Suppressor macrophage (primary cell): ENCODE results near the gene MSI1.

Experiments
- DNase-seq, 4 experiments: peaks; one replicate each; pipeline ENCODE4 v3.0.0-alpha.2; 2020 to 2022

The MSI1 gene

GRCh38 chr12:120376934-120377572, 8.1 kb upstream of the MSI1 start:
- no peak for DNase-seq

- no peak for DNase-seq
Measured at GRCh38 chr12:120376416-120376815, 7.5 kb upstream of the MSI1 start.

- DNase-seq = no peak
Measured at GRCh38 chr12:120376009-120376408, 7.0 kb upstream of the MSI1 start.

- DNase-seq = no peak
Measured at GRCh38 chr12:120373683-120374082, 4.7 kb upstream of the MSI1 start.

DNA sequence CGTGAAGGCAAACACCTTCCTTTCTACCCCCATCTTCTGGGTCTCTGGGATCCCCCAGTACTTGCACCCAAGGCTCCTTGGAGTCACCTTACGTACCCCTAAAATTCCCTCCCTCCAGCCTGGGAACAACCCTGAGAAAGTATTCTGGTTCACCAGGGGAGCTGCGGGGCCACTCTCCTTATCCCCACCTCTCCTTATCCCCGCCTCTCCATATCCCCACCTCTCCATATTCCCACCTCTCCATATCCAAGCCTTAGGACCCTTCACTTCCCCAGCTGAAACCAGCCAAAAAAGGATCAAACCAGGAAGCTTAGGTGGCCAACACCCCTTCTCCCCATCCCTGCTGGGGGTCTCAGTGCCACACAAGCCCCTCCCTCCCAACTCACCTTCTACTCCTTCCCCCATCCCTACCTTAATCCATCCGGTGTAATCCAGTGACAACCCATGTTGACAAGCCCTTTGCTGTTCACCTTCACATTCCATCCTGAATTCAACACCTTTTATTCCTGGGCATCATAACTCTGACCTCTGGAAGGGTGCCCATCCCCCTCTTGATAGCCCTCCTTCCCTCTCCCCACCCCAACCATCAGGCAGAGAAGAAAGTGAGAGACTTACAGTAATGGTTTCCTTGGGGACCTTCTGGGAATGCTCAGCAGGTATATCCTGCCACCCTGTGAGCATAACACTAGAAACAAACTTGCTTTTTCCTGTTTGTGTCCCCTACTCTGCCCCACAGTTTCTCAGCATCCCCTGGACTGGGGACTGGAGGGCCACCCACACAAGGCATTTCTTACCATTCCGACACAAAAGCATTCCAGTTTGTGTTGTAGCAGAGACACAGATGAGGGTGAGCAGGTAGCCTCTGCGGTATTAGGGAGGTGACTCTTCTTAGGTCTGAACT, 1.6 kb upstream of the MSI1 start:
- no peak for DNase-seq

DNA sequence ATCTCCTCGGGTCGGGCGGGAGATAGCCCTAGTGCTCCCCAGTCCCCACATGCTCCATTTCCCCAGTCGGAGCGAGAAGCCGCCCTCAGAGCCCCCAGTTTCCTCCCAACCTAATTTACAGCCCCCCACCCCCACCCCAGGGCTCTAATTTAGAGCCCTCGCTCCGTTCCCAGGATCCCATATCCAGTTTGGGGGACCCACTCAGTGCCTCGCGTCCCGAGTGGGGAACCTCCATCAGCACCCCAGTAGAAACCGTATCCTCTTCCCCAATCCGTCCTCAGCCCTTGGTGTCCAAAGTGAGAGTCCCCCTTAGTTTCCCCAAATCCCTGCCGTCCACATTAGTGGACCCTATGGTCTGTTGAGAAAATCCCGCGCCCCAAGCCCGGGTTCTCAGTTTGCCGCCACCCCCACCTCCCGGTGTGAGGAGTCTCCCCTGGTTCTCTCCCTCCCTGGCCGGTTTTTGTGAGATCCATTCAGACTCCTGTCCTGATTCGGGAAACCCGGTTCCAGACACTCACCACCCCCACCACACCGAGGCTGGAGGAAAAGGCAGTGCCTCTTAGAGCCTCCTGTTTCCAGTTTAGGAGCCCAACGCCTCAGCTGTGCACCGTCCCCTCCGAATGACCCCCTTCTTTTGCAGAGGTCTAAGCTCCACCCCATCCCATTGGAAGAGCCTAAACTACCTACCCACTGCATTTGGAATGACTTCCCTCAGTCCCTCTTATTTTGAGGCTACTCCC, 809 bp upstream of the MSI1 start:
- DNase-seq = no peak

DNA sequence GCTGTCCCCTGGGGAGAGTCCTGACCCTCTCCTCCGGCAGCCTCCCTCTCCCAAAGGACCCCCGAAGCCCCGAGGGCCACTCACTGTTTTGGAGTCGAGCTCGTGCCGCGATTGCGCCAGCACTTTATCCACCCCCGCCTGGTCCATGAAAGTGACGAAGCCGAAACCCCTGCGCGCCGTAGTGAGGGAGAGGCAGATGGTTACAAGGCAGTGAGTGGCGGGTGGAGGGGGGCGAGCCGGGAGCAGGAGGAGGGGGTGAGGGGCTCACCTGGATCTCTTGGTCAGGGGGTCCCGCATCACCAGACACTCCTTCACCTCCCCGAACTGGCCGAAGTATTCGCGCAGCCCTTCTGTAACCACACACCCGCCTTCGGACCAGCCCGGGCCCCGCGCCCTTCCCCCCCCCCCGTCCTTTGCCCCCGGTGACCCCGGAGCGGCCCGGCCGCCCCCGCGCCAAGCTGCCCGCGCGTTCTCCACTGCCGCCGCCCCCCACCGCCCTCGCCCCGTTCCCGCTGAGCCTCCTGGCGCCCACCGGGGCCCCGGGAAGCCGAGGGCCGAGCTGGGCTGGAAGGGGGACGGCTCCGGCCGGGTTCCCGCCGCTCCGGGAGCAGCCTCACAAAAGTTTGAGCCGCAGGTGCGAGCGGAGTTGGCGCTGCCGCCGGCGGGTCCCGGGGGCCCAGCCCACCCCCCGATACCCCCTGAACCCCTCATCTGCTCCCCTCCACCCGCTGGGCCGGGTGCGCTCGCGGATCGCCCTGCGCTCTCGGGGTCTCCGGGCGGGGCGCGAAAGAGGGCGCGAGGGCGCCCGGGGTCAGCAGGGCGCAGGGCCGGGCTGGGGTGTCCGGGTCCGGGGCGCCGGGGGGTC, 808 bp downstream of the MSI1 start:
- DNase-seq = peak in 1 of 4 experiments; percentile 17

- peak in 2 of 4 experiments; percentile 12 to 30 for DNase-seq
Measured at GRCh38 chr12:120367233-120367923, 1.6 kb downstream of the MSI1 start.

- no peak for DNase-seq
Measured at GRCh38 chr12:120366845-120367232, 2.1 kb downstream of the MSI1 start.

DNA sequence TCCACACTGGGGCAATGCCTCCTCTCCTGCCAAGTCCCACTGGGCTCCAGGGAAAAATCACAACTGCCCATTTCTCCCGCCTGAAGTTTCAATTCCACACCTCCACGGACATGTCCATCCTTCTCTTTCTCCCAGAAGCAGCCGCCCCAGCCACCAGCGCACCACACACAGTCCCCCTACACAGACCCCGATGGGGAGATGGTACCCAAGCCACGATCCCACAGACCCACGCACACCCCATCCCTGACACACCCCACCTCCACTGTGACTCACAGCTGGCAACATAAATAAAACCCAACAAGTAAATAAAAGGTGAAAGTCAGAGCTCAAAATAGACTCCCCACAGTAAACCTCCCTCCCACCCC, 2.6 kb downstream of the MSI1 start:
- no peak for DNase-seq

DNA sequence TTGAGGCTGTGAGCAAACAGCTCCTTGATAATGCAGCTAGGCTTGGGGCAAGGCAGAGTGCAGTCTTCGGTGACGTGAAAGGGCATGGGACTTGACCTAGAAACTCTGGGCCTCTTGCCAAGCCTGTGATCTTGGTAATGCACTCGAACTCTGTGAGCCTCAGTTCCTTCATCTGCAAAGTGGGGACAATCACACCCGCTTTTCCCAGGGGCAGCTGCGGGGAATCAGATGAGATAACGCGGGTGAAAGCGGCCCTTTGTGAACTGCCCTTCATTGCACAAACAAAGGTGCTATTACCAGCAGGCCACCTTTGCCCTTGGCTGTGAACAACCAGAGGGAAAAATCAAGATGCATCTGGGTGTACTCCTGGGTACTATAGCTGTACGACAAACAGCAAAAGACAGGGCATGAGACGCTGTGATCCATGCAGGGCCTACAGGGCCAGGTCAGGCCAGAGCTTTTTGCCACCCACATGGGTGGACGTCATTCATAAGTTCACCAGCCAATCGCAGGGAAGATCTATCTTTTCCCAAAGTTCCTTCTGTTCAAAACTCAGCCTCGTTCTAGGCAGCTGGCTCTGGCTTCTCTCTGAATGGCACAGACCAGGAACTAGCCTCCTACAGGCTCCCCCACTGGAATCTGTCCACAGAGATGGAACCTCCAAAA, 3.2 kb downstream of the MSI1 start:
- no peak for DNase-seq

DNA sequence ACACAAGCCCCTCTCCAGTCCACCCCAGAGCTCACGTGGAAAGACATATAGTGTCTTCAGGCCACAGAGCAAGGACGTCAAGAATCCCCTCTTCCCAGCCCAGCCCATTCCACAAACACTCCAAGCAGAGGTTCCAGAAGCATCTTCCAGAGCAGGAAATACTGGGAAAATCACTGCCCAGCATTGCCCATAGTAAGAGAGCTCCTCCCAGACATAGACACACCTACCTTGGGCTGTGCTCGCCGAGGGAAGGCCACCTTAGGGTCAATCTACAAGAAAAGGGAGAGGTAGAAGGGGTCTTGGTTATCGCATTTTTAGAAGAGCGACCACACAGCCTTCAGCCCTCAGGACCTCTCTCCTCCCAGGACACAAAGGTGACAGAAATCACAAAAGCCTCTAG, 4.5 kb downstream of the MSI1 start:
- DNase-seq = no peak

GRCh38 chr12:120363274-120363855, 5.6 kb downstream of the MSI1 start:
- DNase-seq = no peak

DNA sequence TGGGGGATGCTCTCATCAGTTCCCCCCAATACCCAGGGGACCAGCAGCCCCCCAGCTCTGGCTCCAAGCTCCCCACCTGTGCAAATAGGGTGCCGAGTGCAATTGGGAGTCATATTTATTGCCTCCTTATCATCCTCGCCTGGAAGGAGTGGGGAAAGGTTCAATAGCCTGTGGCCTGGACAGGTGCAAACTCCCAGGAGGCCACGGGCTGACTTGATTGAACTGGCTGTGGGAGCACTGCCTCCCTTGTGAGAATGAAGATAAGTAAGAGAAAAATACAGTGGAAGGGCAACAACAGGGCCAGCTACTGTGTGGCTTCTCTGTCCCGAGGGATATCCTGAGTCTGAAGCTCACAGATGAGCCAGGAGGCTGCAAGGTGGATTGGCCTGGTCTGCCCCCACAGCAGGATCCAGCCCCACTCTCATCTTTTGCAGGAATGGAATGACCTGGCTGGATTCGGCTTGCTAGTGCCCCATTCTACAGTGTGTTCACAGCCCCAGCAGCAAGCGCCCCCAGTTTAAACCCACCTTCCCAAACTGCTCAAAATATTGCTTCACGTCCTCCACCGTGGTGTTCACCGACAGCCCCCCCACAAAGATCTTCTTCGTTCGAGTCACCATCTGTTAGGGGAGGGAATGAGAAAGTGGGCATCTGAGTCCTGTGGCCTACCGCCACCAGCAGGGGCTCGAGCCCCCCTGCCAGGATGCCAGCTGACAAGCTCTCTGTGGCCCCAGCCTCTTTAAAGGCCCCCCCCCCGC, 6.3 kb downstream of the MSI1 start:
- no peak for DNase-seq

- peak in 2 of 4 experiments; percentile 15 to 27 for DNase-seq
Measured at GRCh38 chr12:120361506-120362208, 7.3 kb downstream of the MSI1 start.

DNA sequence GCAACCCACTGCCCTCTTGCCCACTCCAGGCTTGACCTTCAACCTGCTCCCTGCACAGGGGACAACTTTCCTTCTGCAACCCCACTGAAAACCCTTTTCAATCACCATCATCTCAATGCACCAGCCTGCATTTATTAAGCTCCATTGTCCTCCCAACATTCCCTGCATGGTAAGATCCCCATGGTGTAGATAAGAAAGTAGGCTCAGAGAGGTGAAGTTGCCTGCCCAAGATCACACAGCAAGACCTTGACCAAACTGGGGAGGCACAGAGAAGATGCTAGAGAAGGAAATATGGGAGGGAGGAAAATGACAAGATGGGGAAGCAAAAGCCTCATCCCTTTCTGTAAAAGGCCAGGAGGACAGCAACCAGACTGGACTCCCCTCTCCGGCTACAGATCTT, 9.8 kb downstream of the MSI1 start:
- DNase-seq = no peak

DNA sequence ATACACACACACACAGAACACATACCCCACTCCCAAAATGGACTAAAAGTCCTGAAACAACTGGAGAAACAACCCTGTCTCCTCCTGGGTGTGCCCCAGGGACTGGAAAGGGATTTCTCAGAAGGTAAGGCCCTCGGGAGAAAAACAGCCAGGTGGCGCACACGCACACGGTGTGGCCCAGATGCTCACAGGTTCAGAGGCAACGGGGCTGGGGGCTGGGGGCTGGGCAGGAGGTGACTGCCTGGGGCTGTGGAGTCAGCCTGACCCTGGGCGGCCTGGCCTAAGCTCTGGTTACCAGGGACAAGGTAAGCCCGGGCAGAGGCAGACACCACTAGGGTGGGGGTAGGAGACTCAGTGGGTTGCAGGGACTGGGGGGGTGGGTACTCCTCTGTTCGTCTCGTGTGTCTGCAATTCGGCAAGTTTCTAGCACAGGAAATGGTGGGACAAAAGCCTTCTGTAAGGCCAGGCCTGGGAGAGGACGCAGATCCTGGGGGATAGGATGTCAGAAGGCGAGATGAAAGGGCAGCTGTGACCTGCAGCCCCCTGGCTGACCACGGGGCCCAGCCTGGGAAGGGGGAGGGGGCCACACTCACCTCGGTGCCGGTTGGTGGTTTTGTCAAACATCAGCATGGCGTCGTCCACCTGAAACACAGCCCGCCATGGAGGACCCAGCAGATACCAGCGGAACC, 10.4 kb downstream of the MSI1 start:
- no peak for DNase-seq

DNA sequence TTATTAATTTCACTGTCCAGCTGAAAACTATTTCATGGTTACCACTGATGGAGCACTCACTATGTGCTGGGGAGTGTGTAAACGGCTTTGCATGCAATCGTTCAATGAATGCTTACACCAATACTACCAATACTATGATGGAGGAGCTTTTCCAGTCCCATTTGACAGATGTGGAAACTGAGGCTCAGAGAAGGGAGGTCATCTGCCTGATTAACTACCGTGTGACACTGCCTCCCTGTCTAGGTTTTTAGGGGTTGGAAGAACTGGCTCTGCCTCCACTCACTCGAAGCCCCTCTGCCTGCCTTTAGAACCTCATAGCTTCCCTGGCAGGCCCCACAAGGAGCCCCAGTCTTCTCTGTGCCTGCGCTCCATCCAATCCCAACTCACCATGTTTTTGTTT, 11.9 kb downstream of the MSI1 start:
- no peak for DNase-seq

DNA sequence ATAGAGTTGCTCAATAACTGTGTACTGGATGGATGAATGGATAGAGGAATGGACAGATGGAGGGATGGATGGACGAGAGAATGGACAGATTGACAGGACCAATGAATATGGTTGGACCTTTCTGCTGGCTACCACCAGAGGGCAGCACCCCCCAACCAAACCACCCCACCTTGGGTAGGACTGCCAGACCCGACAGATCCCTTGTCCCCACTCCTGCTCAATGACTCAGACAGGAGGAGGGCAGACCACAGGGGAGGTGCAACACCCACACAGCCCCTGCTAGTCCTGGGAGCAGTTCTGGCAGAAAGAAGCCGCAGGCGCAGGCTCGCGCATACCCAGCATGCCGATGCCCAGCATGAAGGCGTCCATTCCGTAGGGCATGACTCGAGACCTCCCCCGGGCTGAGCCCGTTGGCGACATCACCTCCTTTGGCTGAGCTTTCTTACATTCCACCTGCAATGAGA, 12.4 kb downstream of the MSI1 start:
- peak; percentile 60 to 82 (median 72) for DNase-seq
